GM13976 (cell line): ENCODE results near the gene AKR1B15.

Source experiments
- DNase-seq: peaks from one replicate; pipeline ENCODE4 v3.0.0; 2012; ENCODE audit warnings: low spot score
- in situ Hi-C: fragments of 300-500 bp; cut with MboI; formaldehyde crosslinking; loops from one replicate; pipeline ENCODE4 v1.12.0; 2022; ENCODE audit warnings: low sequenced_read_pairs, mixed read lengths, inconsistent platforms; ENCODE audit not compliant: unreplicated experiment
- TF ChIP-seq, protein P1 (sequence below): IDR thresholded peaks from 2 replicates; pipeline ENCODE4 v1.5.1; 2012; ENCODE audit warnings: borderline replicate concordance, mild to moderate bottlenecking; ENCODE audit not compliant: insufficient read depth; ENCODE audit errors: extremely low read depth, missing control alignments, control extremely low read depth

The AKR1B15 gene

DNA sequence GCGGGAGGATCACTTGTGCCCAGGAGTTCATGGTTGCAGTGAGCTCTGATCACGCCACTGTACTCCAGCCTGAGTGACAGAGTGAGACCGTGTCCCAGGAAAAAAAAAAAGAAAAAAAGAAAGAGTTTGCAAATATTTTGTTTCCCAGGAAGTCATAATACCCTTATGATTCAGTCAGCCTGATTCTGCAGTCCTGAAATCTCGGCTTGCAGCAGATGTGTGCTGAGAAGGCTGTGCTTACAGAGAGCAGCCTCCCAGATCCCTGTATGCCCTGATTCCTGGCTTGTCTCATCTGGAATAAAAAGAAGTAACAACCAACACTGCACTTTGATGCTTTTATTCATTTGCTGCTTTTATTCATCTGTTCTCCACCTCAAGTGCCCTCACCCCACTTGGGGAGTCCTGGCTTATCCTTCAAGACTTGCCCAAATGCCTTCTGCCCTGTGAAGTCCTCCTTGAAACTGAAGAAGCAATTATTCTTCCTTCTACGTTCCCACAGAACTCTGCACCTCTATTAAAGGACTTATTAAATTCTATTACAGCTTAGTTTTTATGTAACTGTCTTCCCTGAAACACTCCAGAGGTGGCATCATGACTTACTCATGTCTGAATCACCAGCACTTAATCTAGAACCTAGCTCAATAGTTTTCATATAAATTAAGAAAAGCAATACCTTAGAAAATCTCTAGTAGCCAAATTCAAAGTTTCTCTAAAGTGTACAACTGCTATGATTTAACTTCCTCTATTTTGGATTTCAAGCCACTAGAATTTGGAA, 70.0 kb downstream of the AKR1B15 start:
- TF ChIP-seq, protein P1, sequence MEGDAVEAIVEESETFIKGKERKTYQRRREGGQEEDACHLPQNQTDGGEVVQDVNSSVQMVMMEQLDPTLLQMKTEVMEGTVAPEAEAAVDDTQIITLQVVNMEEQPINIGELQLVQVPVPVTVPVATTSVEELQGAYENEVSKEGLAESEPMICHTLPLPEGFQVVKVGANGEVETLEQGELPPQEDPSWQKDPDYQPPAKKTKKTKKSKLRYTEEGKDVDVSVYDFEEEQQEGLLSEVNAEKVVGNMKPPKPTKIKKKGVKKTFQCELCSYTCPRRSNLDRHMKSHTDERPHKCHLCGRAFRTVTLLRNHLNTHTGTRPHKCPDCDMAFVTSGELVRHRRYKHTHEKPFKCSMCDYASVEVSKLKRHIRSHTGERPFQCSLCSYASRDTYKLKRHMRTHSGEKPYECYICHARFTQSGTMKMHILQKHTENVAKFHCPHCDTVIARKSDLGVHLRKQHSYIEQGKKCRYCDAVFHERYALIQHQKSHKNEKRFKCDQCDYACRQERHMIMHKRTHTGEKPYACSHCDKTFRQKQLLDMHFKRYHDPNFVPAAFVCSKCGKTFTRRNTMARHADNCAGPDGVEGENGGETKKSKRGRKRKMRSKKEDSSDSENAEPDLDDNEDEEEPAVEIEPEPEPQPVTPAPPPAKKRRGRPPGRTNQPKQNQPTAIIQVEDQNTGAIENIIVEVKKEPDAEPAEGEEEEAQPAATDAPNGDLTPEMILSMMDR, result no peak
- in situ Hi-C loops, result loop anchor here (10.0 kb wide), 1 partner anchor 326 kb away; no protein-coding TSS in a partner anchor
- no peak for DNase-seq

DNA sequence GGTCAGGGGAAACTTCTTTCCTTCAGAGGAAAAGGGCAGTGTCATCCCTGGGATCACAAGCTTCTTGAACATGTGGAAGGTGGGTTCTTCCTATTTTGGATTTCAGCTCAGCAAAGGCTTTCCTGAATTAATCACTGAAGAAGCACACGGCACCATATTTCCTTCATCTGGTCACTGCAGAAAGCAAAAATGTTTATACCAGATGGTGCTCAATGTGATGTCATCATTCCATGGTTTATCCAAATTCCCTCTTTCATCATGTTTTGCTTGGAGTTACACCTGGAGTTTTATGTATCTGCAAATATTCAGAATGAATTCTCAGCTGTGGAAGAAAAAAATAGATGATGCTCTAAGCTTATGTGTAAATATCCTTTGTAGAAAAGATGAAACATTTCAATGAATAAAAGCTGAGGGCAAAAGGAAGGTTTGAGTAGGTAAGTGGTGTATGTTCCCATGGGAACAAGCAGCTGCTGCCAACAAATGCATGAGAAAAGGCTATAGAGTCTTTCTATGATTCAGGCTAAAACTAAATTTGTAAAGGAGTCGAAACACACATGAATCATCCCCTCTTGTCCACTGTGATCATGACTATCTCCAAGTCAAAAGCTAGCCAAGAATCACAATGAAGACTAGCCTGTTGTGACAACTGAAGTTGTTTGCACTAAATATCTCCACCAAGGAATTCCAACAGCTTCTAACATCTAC, 70.9 kb downstream of the AKR1B15 start:
- TF ChIP-seq, protein P1, result no peak
- in situ Hi-C loops, result loop anchor here (10.0 kb wide), 1 partner anchor 325 kb away; no protein-coding TSS in a partner anchor
- DNase-seq, result no peak

GRCh38 chr7:134622303-134622995, 73.5 kb downstream of the AKR1B15 start:
- in situ Hi-C loops, result no loop called here
- TF ChIP-seq, protein P1, result no peak
- DNase-seq, result no peak

DNA sequence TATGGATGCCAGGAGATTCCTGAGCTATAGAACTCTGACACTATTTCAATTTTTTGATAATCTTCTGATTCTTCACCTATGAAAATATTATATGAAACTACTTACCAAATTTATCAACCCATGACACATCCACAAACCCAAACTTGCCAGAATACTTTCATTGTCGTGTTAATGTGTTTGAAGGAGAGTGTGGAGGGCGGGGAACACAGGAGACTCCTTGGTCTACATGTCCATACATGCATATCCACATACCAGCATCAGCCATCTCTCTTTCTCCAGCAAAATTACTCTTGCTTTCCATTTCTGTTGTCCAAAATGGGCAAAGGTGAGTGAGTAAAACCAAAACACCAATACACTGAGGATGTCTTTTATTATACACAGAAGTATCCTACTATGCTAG, 74.3 kb downstream of the AKR1B15 start:
- no peak for DNase-seq
- in situ Hi-C loops, result no loop called here
- TF ChIP-seq, protein P1, result no peak

DNA sequence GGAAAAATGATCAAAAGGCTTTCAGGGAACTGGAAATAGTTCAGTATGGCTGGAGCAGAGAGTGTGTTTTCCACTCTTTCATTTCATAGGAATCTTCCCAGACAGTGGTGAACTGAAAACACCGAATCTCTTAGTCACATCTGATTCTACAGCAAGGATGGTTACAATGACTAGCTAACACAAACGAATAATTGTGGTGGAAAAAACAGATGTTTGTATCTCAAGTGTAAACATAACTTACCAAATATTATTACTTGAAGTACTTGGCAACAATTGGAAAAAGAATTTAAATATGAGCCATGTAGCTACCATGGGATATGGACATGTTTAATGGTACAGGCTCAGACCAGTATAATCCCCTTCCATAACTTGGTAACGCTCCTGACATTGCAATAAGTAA, 76.6 kb downstream of the AKR1B15 start:
- in situ Hi-C loops, result no loop called here
- TF ChIP-seq, protein P1, result no peak
- no peak for DNase-seq

- DNase-seq, result no peak
- TF ChIP-seq, protein P1, result no peak
- in situ Hi-C loops, result no loop called here
Measured at GRCh38 chr7:134627109-134627774, 78.3 kb downstream of the AKR1B15 start.
